CD8-positive, alpha-beta memory T cell (primary cell): ENCODE measurements around the gene JDP2. TPM values are rescaled to one million over a fixed set of nuclear protein-coding genes. Genes with fewer than 3 reads are reported as not detected.

Experiments
- CTCF ChIA-PET: fragments of 350-600 bp; sonication (Branson Sonifier 250); formaldehyde crosslinking; loops from one replicate; lab custom pipeline; 2021; ENCODE audit warnings: antibody characterized with exemption; lab: Charles Lee
- POLR2A ChIA-PET: fragments of 350-600 bp; sonication (Branson Sonifier 250); formaldehyde crosslinking; loops from one replicate; lab custom pipeline; 2021; ENCODE audit warnings: antibody characterized with exemption; lab: Charles Lee
- DNase-seq, 5 donors: peaks; one replicate each; pipeline versions ENCODE4 v3.0.0 to v3.0.0-alpha.2; 2020 to 2022; ENCODE audit warnings: mixed read lengths in 1 of 5
- H3K27ac ChIP-seq: one replicate; pipeline ENCODE4 v1.7.0; 2013; ENCODE audit warnings: low read depth, mild to moderate bottlenecking, low read length, moderate library complexity
- H3K27me3 ChIP-seq: 2 replicates; pipeline ENCODE4 v1.7.0; 2013; ENCODE audit warnings: low read length, mild to moderate bottlenecking; ENCODE audit not compliant: insufficient read depth, poor library complexity, severe bottlenecking
- H3K36me3 ChIP-seq: 2 replicates; pipeline ENCODE4 v1.7.0; 2013; ENCODE audit warnings: mild to moderate bottlenecking, low read length, moderate library complexity; ENCODE audit not compliant: insufficient read depth
- H3K4me1 ChIP-seq: 2 replicates; pipeline ENCODE4 v1.7.0; 2013; ENCODE audit warnings: mild to moderate bottlenecking, low read length, moderate library complexity; ENCODE audit not compliant: insufficient read depth
- H3K4me3 ChIP-seq: 2 replicates; pipeline ENCODE4 v1.7.0; 2013; ENCODE audit warnings: mild to moderate bottlenecking, low read length
- H3K9me3 ChIP-seq: 2 replicates; pipeline ENCODE4 v1.7.0; 2013; ENCODE audit warnings: mild to moderate bottlenecking, low read length
- H3K27ac Mint-ChIP-seq, 8 donors: one replicate each; pipeline ENCODE4 v1.8.0; 2020 to 2021; ENCODE audit warnings: mixed read lengths in 8 of 8, mild to moderate bottlenecking in 6 of 8, inconsistent platforms in 3 of 8, moderate library complexity in 3 of 8
- H3K27me3 Mint-ChIP-seq, 2 donors: one replicate each; pipeline ENCODE4 v1.8.0; 2020 to 2021; ENCODE audit warnings: mixed read lengths in 2 of 2, mild to moderate bottlenecking in 1 of 2, moderate library complexity in 1 of 2
- H3K36me3 Mint-ChIP-seq, 3 donors: one replicate each; pipeline ENCODE4 v1.8.0; 2020 to 2021; ENCODE audit warnings: mixed read lengths in 3 of 3, inconsistent platforms in 1 of 3, mild to moderate bottlenecking in 1 of 3
- H3K4me1 Mint-ChIP-seq, 3 donors: one replicate each; pipeline ENCODE4 v1.8.0; 2020 to 2021; ENCODE audit warnings: mixed read lengths in 3 of 3, inconsistent platforms in 1 of 3, mild to moderate bottlenecking in 1 of 3
- H3K4me3 Mint-ChIP-seq, 7 donors: one replicate each; pipeline ENCODE4 v1.8.0; 2020 to 2021; ENCODE audit warnings: mixed read lengths in 7 of 7, mild to moderate bottlenecking in 6 of 7, moderate library complexity in 4 of 7, inconsistent platforms in 2 of 7
- H3K9me3 Mint-ChIP-seq, 5 donors: one replicate each; pipeline ENCODE4 v1.8.0; 2020 to 2022; ENCODE audit warnings: mixed read lengths in 5 of 5, mild to moderate bottlenecking in 3 of 5, moderate library complexity in 2 of 5, inconsistent platforms in 1 of 5
- polyA plus RNA-seq: library from polyadenylated mRNA; unstranded; fragments of 300-500 nt; fragmentation: Illumina TruSeq; gene quantifications from one replicate; pipeline ENCODE4 v1.2.3, GENCODE V29; 2021
- total RNA-seq, 2 experiments: library from RNA; stranded (reverse); gene quantifications; one replicate each; pipeline ENCODE4 v1.2.3, GENCODE V29; 2021

The JDP2 gene
- total and polyA plus RNA-seq, 3 experiments from 2014 or later, result 0.24 to 0.53 TPM; not detected in 1

DNA sequence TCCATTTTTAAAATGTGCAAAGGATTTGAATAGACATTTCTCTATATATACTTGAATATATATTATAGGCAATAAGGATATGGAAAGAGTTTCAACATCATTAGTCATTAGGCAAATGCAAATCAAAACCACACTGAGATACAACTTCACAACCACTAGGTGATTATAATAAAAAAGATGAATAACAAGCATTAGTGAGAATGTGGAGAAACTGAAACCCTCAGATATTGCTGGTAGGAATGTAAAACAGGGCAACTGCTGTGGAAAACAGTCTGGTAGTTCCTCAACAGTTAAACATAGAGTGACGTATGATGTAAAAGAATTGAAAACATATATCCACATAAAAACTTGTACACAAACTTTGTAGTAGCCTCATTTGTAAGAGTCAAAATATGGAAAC, 82.7 kb downstream of the JDP2 start:
- no peak overlapping the region for H3K4me3 ChIP-seq
- peaks cover 18% of the 10 kb centered on the region for H3K4me1 ChIP-seq
- H3K36me3 Mint-ChIP-seq, result peaks cover 0 to 18% (median 0%) of the 10 kb centered on the region in 3 donors
- ChIA-PET POLR2A (no interaction called here), CTCF (no interaction called here)
- H3K27ac Mint-ChIP-seq, result peak overlapping the region in 2 of 8 donors; percentile 10 to 70
- H3K4me3 Mint-ChIP-seq, result no peak overlapping the region
- no peaks in the 10 kb centered on the region for H3K9me3 ChIP-seq
- no peaks in the 10 kb centered on the region for H3K36me3 ChIP-seq
- H3K9me3 Mint-ChIP-seq, result peaks cover 5 to 33% (median 15%) of the 10 kb centered on the region in 5 donors
- no peak overlapping the region for H3K27ac ChIP-seq
- no peak for DNase-seq
- peaks cover 22 to 28% (median 24%) of the 10 kb centered on the region in 3 donors for H3K4me1 Mint-ChIP-seq
- no peaks in the 10 kb centered on the region for H3K27me3 Mint-ChIP-seq
- H3K27me3 ChIP-seq, result no peaks in the 10 kb centered on the region

GRCh38 chr14:75511201-75511600, 83.4 kb downstream of the JDP2 start:
- Histone ChIP-seq H3K4me1 (peaks cover 25% of the 10 kb centered on the region), H3K36me3 (no peaks in the 10 kb centered on the region), H3K27ac (no peak overlapping the region), H3K9me3 (no peaks in the 10 kb centered on the region), H3K4me3 (no peak overlapping the region), H3K27me3 (no peaks in the 10 kb centered on the region)
- DNase-seq, result no peak
- POLR2A ChIA-PET, result interaction anchor here (0.9 kb wide), 1 partner anchor 29 kb away, joined by 3 read pairs; no protein-coding TSS in a partner anchor
- CTCF ChIA-PET, result interaction anchor here (0.9 to 2.4 kb wide), 3 partner anchors 10 to 66 kb away, joined by 3 to 6 read pairs (median 5); no protein-coding TSS in a partner anchor
- peaks cover 5 to 33% (median 14%) of the 10 kb centered on the region in 5 donors for H3K9me3 Mint-ChIP-seq
- peaks cover 0 to 18% (median 0%) of the 10 kb centered on the region in 3 donors for H3K36me3 Mint-ChIP-seq
- H3K27me3 Mint-ChIP-seq, result no peaks in the 10 kb centered on the region
- H3K27ac Mint-ChIP-seq, result peak overlapping the region in 2 of 8 donors; percentile 19 to 70
- no peak overlapping the region for H3K4me3 Mint-ChIP-seq
- peaks cover 29 to 35% (median 30%) of the 10 kb centered on the region in 3 donors for H3K4me1 Mint-ChIP-seq

DNA sequence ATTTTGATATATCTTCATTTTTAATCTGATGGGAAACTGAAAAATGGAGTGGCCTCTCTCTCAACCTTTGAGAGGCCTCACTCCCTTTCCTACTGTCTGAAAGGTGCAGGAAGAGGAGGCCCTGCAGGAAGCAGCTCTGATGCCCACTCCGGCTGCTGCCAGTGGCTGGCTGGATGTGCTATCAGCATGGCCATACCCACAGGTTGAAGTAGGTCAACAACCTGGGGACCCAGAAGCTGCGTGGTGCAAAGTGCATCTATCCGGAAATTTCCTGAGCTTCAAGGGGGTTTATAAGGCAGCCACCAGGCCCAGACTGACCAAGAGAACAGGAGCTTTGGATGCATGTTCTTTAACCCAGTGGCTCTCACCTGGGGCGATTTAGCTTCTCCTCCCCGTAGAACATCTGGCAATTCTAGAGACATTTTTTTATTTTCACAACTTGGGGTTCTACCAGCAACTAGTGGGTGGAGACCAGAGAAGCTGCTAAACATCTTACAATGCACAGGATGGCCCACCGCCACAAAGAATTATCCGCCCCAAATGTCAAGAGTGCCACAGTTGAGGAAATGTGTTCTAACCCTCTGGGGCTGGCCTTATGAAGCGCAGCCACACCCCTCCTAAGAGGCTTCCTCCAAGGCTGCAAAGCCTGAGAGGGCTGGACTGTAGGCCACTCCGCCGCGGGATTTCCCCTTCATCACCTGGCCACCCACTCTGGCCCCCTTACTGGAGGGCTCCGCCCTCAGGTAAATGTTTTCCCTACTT, 86.3 kb downstream of the JDP2 start:
- peaks cover 33 to 48% (median 46%) of the 10 kb centered on the region in 3 donors for H3K4me1 Mint-ChIP-seq
- ChIA-PET POLR2A (interaction anchor here (1.4 to 2.1 kb wide), 5 partner anchors 8 to 180 kb away, joined by 3 to 8 read pairs (median 5); partner anchors contain the start of gene BATF), CTCF (interaction anchor here (0.9 to 7.0 kb wide), 12 partner anchors 10 to 255 kb away, joined by 3 to 43 read pairs (median 6); no protein-coding TSS in a partner anchor)
- DNase-seq, result peak in 3 of 5 donors; percentile 38 to 68 (median 38)
- no peaks in the 10 kb centered on the region for H3K27me3 Mint-ChIP-seq
- Histone ChIP-seq H3K4me1 (peaks cover 28% of the 10 kb centered on the region), H3K27ac (peak overlapping the region; percentile 62), H3K4me3 (no peak overlapping the region), H3K27me3 (no peaks in the 10 kb centered on the region), H3K36me3 (no peaks in the 10 kb centered on the region), H3K9me3 (no peaks in the 10 kb centered on the region)
- peaks cover 5 to 26% (median 11%) of the 10 kb centered on the region in 5 donors for H3K9me3 Mint-ChIP-seq
- peak overlapping the region; percentile 66 to 99 (median 87) for H3K4me3 Mint-ChIP-seq
- peaks cover 0 to 12% (median 0%) of the 10 kb centered on the region in 3 donors for H3K36me3 Mint-ChIP-seq
- H3K27ac Mint-ChIP-seq, result peak overlapping the region; percentile 87 to 100 (median 94)

GRCh38 chr14:75514673-75515628, 87.1 kb downstream of the JDP2 start:
- Histone ChIP-seq H3K4me3 (peak overlapping the region; percentile 45), H3K27ac (peak overlapping the region; percentile 62), H3K27me3 (no peaks in the 10 kb centered on the region), H3K36me3 (no peaks in the 10 kb centered on the region), H3K4me1 (peaks cover 28% of the 10 kb centered on the region), H3K9me3 (no peaks in the 10 kb centered on the region)
- H3K4me1 Mint-ChIP-seq, result peaks cover 36 to 52% (median 49%) of the 10 kb centered on the region in 3 donors
- CTCF ChIA-PET, result interaction anchor here (0.8 to 7.0 kb wide), 21 partner anchors 8 to 388 kb away, joined by 3 to 43 read pairs (median 5); partner anchors contain the start of genes FLVCR2 and NEK9
- peaks cover 0 to 12% (median 0%) of the 10 kb centered on the region in 3 donors for H3K36me3 Mint-ChIP-seq
- peak overlapping the region; percentile 92 to 100 (median 97) for H3K27ac Mint-ChIP-seq
- peak; percentile 33 to 77 (median 52) for DNase-seq
- POLR2A ChIA-PET, result interaction anchor here (0.6 to 2.1 kb wide), 10 partner anchors 8 to 339 kb away, joined by 3 to 8 read pairs (median 4); partner anchors contain the start of genes BATF, ERG28 and TTLL5
- peak overlapping the region; percentile 83 to 99 (median 87) for H3K4me3 Mint-ChIP-seq
- no peaks in the 10 kb centered on the region for H3K27me3 Mint-ChIP-seq
- peaks cover 5 to 23% (median 10%) of the 10 kb centered on the region in 5 donors for H3K9me3 Mint-ChIP-seq

GRCh38 chr14:75515629-75515996, 87.8 kb downstream of the JDP2 start:
- Mint-ChIP-seq H3K9me3 (peaks cover 4 to 16% (median 8%) of the 10 kb centered on the region in 5 donors), H3K4me1 (peaks cover 36 to 59% (median 56%) of the 10 kb centered on the region in 3 donors), H3K4me3 (peak overlapping the region; percentile 83 to 99 (median 87)), H3K27me3 (no peaks in the 10 kb centered on the region), H3K36me3 (peaks cover 0 to 12% (median 0%) of the 10 kb centered on the region in 3 donors), H3K27ac (peak overlapping the region; percentile 92 to 100 (median 97))
- Histone ChIP-seq H3K4me3 (peak overlapping the region; percentile 45), H3K9me3 (no peaks in the 10 kb centered on the region), H3K4me1 (peaks cover 31% of the 10 kb centered on the region), H3K27me3 (no peaks in the 10 kb centered on the region), H3K36me3 (no peaks in the 10 kb centered on the region), H3K27ac (peak overlapping the region; percentile 62)
- ChIA-PET POLR2A (interaction anchor here (0.7 to 2.1 kb wide), 8 partner anchors 9 to 182 kb away, joined by 3 to 8 read pairs (median 4); partner anchors contain the start of genes ERG28 and TTLL5), CTCF (interaction anchor here (0.7 to 7.0 kb wide), 15 partner anchors 9 to 389 kb away, joined by 3 to 43 read pairs (median 5); partner anchors contain the start of genes FLVCR2 and NEK9)
- DNase-seq, result no peak

GRCh38 chr14:75518625-75519024, 90.8 kb downstream of the JDP2 start:
- POLR2A ChIA-PET, result no interaction called here
- H3K27me3 Mint-ChIP-seq, result no peaks in the 10 kb centered on the region
- H3K27me3 ChIP-seq, result no peaks in the 10 kb centered on the region
- no peak overlapping the region for H3K27ac ChIP-seq
- no peaks in the 10 kb centered on the region for H3K9me3 ChIP-seq
- peak overlapping the region in 1 of 7 donors; percentile 31 for H3K4me3 Mint-ChIP-seq
- CTCF ChIA-PET, result interaction anchor here (1.1 to 7.0 kb wide), 5 partner anchors 8 to 43 kb away, joined by 3 to 43 read pairs (median 4); no protein-coding TSS in a partner anchor
- peaks cover 53% of the 10 kb centered on the region for H3K4me1 ChIP-seq
- peaks cover 57 to 81% (median 77%) of the 10 kb centered on the region in 3 donors for H3K4me1 Mint-ChIP-seq
- no peak for DNase-seq
- H3K4me3 ChIP-seq, result no peak overlapping the region
- peak overlapping the region in 2 of 8 donors; percentile 58 to 68 for H3K27ac Mint-ChIP-seq
- peaks cover 0 to 11% (median 0%) of the 10 kb centered on the region in 3 donors for H3K36me3 Mint-ChIP-seq
- H3K9me3 Mint-ChIP-seq, result no peaks in the 10 kb centered on the region
- H3K36me3 ChIP-seq, result no peaks in the 10 kb centered on the region

DNA sequence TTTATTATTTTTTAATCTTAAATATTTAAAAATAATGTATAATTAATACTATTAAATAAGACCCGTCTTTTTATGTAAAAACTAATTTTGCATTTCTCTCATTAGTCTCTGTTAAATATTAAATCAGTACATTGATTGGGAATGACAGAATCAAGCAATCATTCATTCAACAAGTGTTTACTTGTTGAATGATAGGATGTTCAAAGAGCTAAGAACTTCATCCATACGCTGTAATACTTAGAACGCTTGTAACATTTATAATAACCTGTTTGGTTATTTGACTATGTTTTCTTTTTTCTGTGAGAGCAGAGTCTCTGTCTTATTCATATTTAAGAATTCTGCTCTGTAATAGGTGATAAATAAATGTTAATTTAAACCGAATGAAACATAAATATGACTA, 91.6 kb downstream of the JDP2 start:
- Histone ChIP-seq H3K9me3 (no peaks in the 10 kb centered on the region), H3K27me3 (no peaks in the 10 kb centered on the region), H3K4me1 (peaks cover 54% of the 10 kb centered on the region), H3K4me3 (no peak overlapping the region), H3K27ac (no peak overlapping the region), H3K36me3 (no peaks in the 10 kb centered on the region)
- no peak for DNase-seq
- POLR2A ChIA-PET, result no interaction called here
- Mint-ChIP-seq H3K9me3 (no peaks in the 10 kb centered on the region), H3K27ac (peak overlapping the region in 1 of 8 donors; percentile 30), H3K27me3 (no peaks in the 10 kb centered on the region), H3K4me1 (peaks cover 57 to 81% (median 77%) of the 10 kb centered on the region in 3 donors), H3K4me3 (peak overlapping the region in 1 of 7 donors; percentile 38), H3K36me3 (peaks cover 0 to 11% (median 0%) of the 10 kb centered on the region in 3 donors)
- CTCF ChIA-PET, result interaction anchor here (1.1 to 7.0 kb wide), 6 partner anchors 7 to 59 kb away, joined by 3 to 43 read pairs (median 4); no protein-coding TSS in a partner anchor
